Measurements from ENCODE around the gene CDC42EP1.
A peak's percentile ranks its signal among the peaks of the same experiment; 100 is the strongest.
"Not testable (repeated sequence)": the region's sequence is repeated elsewhere in the genome, so short reads cannot be mapped to it uniquely, and the experiment has no call there.

CDC42EP1 gene

GRCh38 chr22:37588546-37589215, 28.4 kb downstream of the CDC42EP1 start:
- DNase-seq, result no peak

- no peak for DNase-seq
Measured at GRCh38 chr22:37589636-37590035, 29.4 kb downstream of the CDC42EP1 start.

GRCh38 chr22:37591081-37591480, 30.8 kb downstream of the CDC42EP1 start:
- not testable (repeated sequence) for DNase-seq

GRCh38 chr22:37591823-37592404, 31.6 kb downstream of the CDC42EP1 start:
- no peak for DNase-seq

- DNase-seq, result no peak
Measured at GRCh38 chr22:37594237-37594636, 34.0 kb downstream of the CDC42EP1 start.

GRCh38 chr22:37599153-37599552, 38.9 kb downstream of the CDC42EP1 start:
- DNase-seq, result no peak

- DNase-seq, result no peak
Measured at GRCh38 chr22:37601203-37601539, 40.9 kb downstream of the CDC42EP1 start.

- DNase-seq, result no peak
Measured at GRCh38 chr22:37601540-37602442, 41.5 kb downstream of the CDC42EP1 start.

- DNase-seq, result not testable (repeated sequence)
Measured at GRCh38 chr22:37602546-37603277, 42.4 kb downstream of the CDC42EP1 start.

GRCh38 chr22:37604074-37604473, 43.8 kb downstream of the CDC42EP1 start:
- DNase-seq, result no peak

- DNase-seq, result no peak
Measured at GRCh38 chr22:37604875-37605274, 44.6 kb downstream of the CDC42EP1 start.

- DNase-seq, result no peak
Measured at GRCh38 chr22:37607010-37607934, 47.0 kb downstream of the CDC42EP1 start.

- no peak for DNase-seq
Measured at GRCh38 chr22:37607935-37608476, 47.7 kb downstream of the CDC42EP1 start.

GRCh38 chr22:37608477-37609239, 48.4 kb downstream of the CDC42EP1 start, which contains the start of gene GGA1:
Gene GGA1 (plus strand): TSS chr22:37608834. CDS start chr22:37608861, 27 bp downstream.
- DNase-seq, result peak; percentile 93

- no peak for DNase-seq
Measured at GRCh38 chr22:37609240-37610152, 49.2 kb downstream of the CDC42EP1 start.

GRCh38 chr22:37610153-37610475, 49.8 kb downstream of the CDC42EP1 start:
- not testable (repeated sequence) for DNase-seq

- no peak for DNase-seq
Measured at GRCh38 chr22:37610480-37611129, 50.3 kb downstream of the CDC42EP1 start.

- no peak for DNase-seq
Measured at GRCh38 chr22:37611207-37611606, 50.9 kb downstream of the CDC42EP1 start.
